HG02885 (cell line): ENCODE data around the gene FBLN5.
A peak's percentile ranks its signal among the peaks of the same experiment; 100 is the strongest.
"Not testable (repeated sequence)": the region's sequence is repeated elsewhere in the genome, so short reads cannot be mapped to it uniquely, and the experiment has no call there.

ENCODE experiments used
- ATAC-seq: cut with Tn5 transposase; IDR thresholded peaks from one replicate; pipeline ENCODE4 v1.9.1; 2021; ENCODE audit warnings: mild to moderate bottlenecking; ENCODE audit not compliant: unreplicated experiment, poor library complexity

The FBLN5 gene

GRCh38 chr14:91888641-91889476 lies 58.6 kb downstream of the FBLN5 start:
- ATAC-seq = no peak

- ATAC-seq = no peak
Observed at GRCh38 chr14:91886961-91887360, 60.5 kb downstream of the FBLN5 start.

GRCh38 chr14:91885839-91886238 lies 61.7 kb downstream of the FBLN5 start:
- no peak for ATAC-seq

GRCh38 chr14:91885113-91885712 lies 62.3 kb downstream of the FBLN5 start:
- ATAC-seq = no peak

- ATAC-seq = no peak
Observed at GRCh38 chr14:91884664-91885063, 62.8 kb downstream of the FBLN5 start.

GRCh38 chr14:91883753-91884152 lies 63.7 kb downstream of the FBLN5 start:
- no peak for ATAC-seq

- no peak for ATAC-seq
Observed at GRCh38 chr14:91882776-91883175, 64.7 kb downstream of the FBLN5 start.

GRCh38 chr14:91882369-91882768 lies 65.1 kb downstream of the FBLN5 start:
- no peak for ATAC-seq

- ATAC-seq = no peak
Observed at GRCh38 chr14:91879196-91879595, 68.3 kb downstream of the FBLN5 start.

GRCh38 chr14:91878274-91878673 lies 69.2 kb downstream of the FBLN5 start:
- ATAC-seq = no peak

- ATAC-seq = no peak
Observed at GRCh38 chr14:91877376-91877915, 70.0 kb downstream of the FBLN5 start.

GRCh38 chr14:91876492-91876891 lies 71.0 kb downstream of the FBLN5 start:
- no peak for ATAC-seq

GRCh38 chr14:91875525-91876286 lies 71.8 kb downstream of the FBLN5 start:
- ATAC-seq = no peak

- ATAC-seq = peak; percentile 90
Observed at GRCh38 chr14:91873471-91874415, 73.8 kb downstream of the FBLN5 start.

- peak; percentile 11 for ATAC-seq
Observed at GRCh38 chr14:91872517-91873470, 74.7 kb downstream of the FBLN5 start.

- peak; percentile 43 for ATAC-seq
Observed at GRCh38 chr14:91872011-91872501, 75.4 kb downstream of the FBLN5 start.

GRCh38 chr14:91871401-91871800 lies 76.1 kb downstream of the FBLN5 start:
- not testable (repeated sequence) for ATAC-seq

GRCh38 chr14:91870890-91871289 lies 76.6 kb downstream of the FBLN5 start:
- ATAC-seq = no peak
